Activated T-helper 17 cell treated with anti-CD3 and anti-CD28 coated beads, Interleukin-2, amount 50 U/mL, for 72 hours (primary cell): Measurements from ENCODE around the gene KIAA1217. TPM values are rescaled to one million over a fixed set of nuclear protein-coding genes. Genes with fewer than 3 reads are reported as not detected.

Source experiments
- ATAC-seq: fragments of 150-1000 bp; cut with Tn5 transposase; replicated peaks from 2 replicates; pipeline ENCODE4 v1.10.0; 2021; ENCODE audit warnings: mild to moderate bottlenecking, moderate library complexity
- H3K27ac Mint-ChIP-seq: one replicate; pipeline ENCODE4 v1.8.0; 2022; ENCODE audit warnings: mixed read lengths
- H3K27me3 Mint-ChIP-seq: one replicate; pipeline ENCODE4 v1.8.0; 2022; ENCODE audit warnings: mixed read lengths
- H3K36me3 Mint-ChIP-seq: one replicate; pipeline ENCODE4 v1.8.0; 2022; ENCODE audit warnings: low read depth, mild to moderate bottlenecking, mixed read lengths
- H3K4me1 Mint-ChIP-seq: one replicate; pipeline ENCODE4 v1.8.0; 2022; ENCODE audit warnings: mixed read lengths
- H3K4me3 Mint-ChIP-seq: one replicate; pipeline ENCODE4 v1.8.0; 2022; ENCODE audit warnings: mild to moderate bottlenecking, mixed read lengths
- H3K9me3 Mint-ChIP-seq: one replicate; pipeline ENCODE4 v1.8.0; 2022; ENCODE audit warnings: mixed read lengths
- total RNA-seq, 2 donors: library from RNA; stranded (reverse); gene quantifications; one replicate each; pipeline ENCODE4 v1.2.3, GENCODE V29; 2022

The KIAA1217 gene
- total RNA-seq, 2 donors from 2014 or later = 2.1 to 2.6 TPM

DNA sequence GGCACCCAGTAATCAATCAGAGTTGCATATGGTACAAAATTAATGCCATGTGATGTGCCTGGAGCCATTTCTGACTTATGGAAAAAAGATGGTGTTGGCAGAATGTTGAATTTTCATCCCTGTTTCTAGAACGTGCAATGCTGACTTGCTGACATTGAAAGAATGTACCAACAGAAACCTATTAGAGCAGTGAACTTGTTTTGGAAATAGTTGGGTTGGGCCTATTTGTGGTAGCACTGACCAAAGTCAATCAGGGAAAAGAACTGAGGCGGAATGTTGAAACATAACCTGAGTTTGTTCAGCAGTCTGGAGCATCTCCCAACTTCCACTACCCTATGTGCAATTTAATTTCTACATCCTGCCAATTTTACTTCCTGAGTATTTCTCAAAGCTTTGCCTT is 11.7 kb upstream of the KIAA1217 start:
- Mint-ChIP-seq H3K36me3 (no peaks in the 10 kb centered on the region), H3K4me1 (no peaks in the 10 kb centered on the region), H3K27me3 (peaks cover 11% of the 10 kb centered on the region), H3K9me3 (no peaks in the 10 kb centered on the region), H3K4me3 (no peak overlapping the region), H3K27ac (no peak overlapping the region)
- ATAC-seq = no peak

DNA sequence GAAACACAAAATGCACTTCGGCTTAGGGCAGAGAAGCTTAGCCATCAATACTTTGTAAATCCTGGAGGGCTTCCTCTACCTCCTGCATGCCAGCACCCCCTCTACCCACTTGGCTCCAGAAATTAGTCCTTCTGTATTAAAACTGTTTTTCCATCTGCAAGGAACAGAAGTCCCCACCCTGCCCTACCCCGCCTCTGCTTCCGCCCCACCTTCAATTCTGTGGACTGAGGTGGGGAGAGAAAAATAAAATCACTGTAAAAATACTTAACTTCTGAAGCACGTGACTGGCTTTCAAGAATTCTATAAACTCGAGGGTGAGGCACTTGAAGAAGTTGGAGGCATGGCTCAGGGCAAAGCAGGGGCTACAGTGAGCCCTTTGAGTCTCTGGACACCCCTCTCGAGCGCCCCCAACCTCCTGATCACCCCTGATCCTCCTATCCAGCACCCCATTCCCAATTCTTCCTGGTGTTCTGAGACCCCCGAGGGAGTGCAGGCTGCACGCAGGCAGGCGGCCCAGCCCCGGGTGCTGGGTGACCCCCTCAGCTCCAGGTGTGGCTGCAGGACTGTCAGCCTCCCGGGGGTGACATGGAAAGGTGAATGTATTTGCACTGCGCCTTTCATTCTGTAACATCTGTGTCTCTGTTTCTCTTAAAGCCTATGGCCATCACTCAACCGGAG is 7.3 kb upstream of the KIAA1217 start:
- Mint-ChIP-seq H3K4me3 (no peak overlapping the region), H3K27ac (no peak overlapping the region), H3K27me3 (peaks cover 23% of the 10 kb centered on the region), H3K9me3 (no peaks in the 10 kb centered on the region), H3K4me1 (no peaks in the 10 kb centered on the region), H3K36me3 (no peaks in the 10 kb centered on the region)
- ATAC-seq = no peak

DNA sequence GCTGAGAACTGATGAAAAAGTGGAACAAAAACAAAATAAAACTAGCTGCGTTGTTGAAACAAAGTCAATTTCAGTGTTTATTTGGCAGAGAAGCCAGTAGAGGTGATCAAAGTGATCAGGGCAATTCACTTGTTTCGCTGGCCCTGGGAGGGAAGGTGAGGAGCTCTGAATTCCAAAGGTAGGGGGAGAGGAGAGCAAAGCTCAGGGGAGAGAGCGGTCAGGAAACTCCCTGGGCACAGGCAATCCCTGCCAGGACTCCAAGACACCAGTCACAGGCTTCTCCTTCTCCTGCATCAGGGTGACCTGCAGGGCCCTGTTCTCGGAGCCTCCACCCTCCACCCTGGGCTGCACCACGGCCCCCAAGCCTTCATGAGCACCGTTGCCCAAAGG is 6.8 kb upstream of the KIAA1217 start:
- Mint-ChIP-seq H3K4me3 (no peak overlapping the region), H3K9me3 (no peaks in the 10 kb centered on the region), H3K4me1 (no peaks in the 10 kb centered on the region), H3K36me3 (no peaks in the 10 kb centered on the region), H3K27ac (no peak overlapping the region), H3K27me3 (peaks cover 27% of the 10 kb centered on the region)
- no peak for ATAC-seq

DNA sequence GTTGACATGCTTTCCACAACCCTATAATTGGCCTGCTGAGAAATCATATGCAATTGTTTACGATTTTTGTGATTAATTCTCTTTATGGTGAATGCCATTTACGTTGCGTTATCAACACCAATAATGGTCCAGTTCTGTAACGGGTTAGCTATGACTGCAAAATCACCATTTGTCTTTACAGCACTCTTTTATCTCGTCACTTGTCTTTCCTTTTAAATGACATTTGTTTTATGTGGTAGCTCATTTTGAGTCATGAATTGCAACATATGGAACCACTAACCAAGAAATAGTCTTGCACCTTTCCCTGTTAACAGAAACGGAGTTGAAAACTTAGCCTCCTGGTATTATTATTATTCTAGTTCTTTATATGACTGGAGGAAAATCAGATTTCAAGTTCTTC is 3.1 kb upstream of the KIAA1217 start:
- ATAC-seq = peak; percentile 7
- Mint-ChIP-seq H3K4me3 (no peak overlapping the region), H3K9me3 (no peaks in the 10 kb centered on the region)

DNA sequence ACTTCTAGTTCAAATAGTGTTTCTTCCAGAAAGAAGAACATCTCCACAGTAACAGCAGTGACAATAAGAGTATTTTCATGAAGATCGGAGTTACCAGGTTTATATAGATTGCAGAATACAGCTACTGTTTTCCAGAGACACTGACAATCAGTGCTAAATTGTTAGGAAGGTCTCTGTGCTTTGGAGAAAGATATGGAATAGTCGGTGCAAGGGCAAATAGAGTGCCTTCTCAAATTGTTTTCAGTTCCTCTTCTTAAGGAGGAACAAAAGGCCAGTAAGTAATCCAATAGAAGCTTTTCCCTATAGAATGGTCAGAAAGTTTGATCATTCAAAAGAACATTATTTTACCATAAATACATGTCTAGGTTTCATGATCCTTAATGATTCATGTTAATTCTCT is 2.6 kb upstream of the KIAA1217 start:
- Mint-ChIP-seq H3K4me3 (no peak overlapping the region), H3K36me3 (peaks cover 5% of the 10 kb centered on the region), H3K27ac (no peak overlapping the region), H3K9me3 (no peaks in the 10 kb centered on the region), H3K4me1 (peaks cover 5% of the 10 kb centered on the region), H3K27me3 (peaks cover 52% of the 10 kb centered on the region)
- ATAC-seq = no peak

More for the DNA sequence above, 3.1 kb upstream of the KIAA1217 start:
- Mint-ChIP-seq H3K36me3 (peaks cover 5% of the 10 kb centered on the region), H3K27ac (no peak overlapping the region), H3K4me1 (peaks cover 5% of the 10 kb centered on the region), H3K27me3 (peaks cover 48% of the 10 kb centered on the region)

DNA sequence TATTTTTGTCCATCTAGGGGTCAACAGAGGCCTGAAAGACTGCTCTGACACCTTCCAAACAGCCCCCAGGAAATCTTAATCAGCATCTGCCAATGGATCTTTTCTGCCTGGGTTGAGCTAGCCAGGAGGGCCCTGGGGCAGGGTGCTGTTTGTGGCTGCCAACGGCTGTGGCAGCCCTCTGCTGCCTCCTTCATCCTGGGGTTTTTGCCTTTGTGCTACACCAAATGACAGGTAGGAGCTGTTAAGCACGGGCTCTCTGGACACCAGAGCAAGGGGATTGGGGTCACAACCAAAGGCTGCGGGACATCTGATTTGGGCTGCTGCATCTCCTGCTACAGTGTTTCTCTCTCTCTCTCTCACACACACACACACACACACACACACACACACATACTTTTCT is 2.0 kb upstream of the KIAA1217 start:
- ATAC-seq = no peak
- H3K27me3 Mint-ChIP-seq = peaks cover 54% of the 10 kb centered on the region
- peaks cover 5% of the 10 kb centered on the region for H3K4me1 Mint-ChIP-seq

DNA sequence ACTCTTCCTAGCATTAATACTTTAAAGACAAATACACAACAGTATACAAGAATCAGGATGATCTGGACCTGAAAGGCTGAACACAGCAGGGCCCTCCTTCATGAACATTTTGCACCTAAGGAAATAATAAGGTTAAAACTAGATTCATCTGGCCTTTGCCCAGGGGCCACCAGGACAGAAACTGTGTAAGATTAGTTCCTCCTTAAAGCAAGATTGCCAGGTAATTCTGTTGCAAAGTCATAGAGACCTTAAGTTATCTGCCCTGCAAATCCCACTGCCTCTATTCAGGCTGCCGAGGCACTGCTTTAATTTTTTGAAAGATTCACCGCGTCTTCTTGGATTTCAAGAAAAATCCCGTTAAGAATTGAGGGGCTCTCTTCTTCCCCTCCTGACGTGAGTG is 1.6 kb upstream of the KIAA1217 start:
- H3K36me3 Mint-ChIP-seq = peaks cover 5% of the 10 kb centered on the region
- no peak overlapping the region for H3K27ac Mint-ChIP-seq
- H3K9me3 Mint-ChIP-seq = no peaks in the 10 kb centered on the region
- H3K4me1 Mint-ChIP-seq = peaks cover 5% of the 10 kb centered on the region
- peaks cover 55% of the 10 kb centered on the region for H3K27me3 Mint-ChIP-seq
- no peak overlapping the region for H3K4me3 Mint-ChIP-seq
- no peak for ATAC-seq

More for the DNA sequence above, 2.0 kb upstream of the KIAA1217 start:
- H3K4me3 Mint-ChIP-seq = no peak overlapping the region
- no peak overlapping the region for H3K27ac Mint-ChIP-seq
- H3K9me3 Mint-ChIP-seq = no peaks in the 10 kb centered on the region
- H3K36me3 Mint-ChIP-seq = peaks cover 5% of the 10 kb centered on the region

DNA sequence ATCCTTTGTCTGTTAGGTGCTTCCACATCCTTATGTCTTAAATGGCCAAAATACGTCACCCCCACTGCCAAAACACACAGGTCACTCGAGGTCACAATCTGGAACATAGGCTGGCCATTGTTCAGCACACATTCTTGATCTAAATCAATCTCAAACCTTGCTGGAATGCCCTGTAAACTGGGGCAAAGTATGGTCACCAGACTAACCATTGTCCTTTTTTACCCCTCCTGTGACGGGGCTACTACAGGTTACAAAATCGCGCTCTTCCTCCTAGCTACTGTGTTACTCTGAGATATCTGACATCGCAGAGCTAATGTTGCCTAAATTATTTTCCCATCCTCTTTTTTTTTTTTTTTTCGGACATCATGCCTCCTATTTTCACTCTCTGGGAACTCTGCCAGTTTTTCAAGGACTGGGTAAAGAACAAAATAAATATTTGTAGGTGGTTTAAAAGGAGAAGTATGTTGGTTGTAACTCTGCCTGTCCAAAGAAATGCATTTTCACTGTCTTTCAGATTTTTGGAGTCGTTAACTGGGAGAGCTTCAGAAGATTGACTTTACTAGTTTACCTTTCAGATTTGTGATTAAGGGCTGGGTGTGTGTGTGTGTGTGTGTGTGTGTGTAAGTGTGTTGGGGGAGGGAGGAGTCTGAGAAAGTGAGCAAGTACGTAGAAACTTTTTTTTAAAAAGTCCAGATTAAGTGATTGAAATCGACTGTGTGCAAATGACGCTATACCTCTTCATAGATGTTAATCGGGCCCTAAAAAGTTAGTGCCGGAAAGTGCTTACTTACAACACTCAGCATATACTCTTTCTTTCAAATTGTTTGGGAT is 942 bp upstream of the KIAA1217 start:
- Mint-ChIP-seq H3K4me1 (peaks cover 5% of the 10 kb centered on the region), H3K27ac (peak overlapping the region; percentile 15), H3K4me3 (peak overlapping the region; percentile 75), H3K27me3 (peaks cover 59% of the 10 kb centered on the region), H3K9me3 (no peaks in the 10 kb centered on the region), H3K36me3 (peaks cover 5% of the 10 kb centered on the region)
- no peak for ATAC-seq

DNA sequence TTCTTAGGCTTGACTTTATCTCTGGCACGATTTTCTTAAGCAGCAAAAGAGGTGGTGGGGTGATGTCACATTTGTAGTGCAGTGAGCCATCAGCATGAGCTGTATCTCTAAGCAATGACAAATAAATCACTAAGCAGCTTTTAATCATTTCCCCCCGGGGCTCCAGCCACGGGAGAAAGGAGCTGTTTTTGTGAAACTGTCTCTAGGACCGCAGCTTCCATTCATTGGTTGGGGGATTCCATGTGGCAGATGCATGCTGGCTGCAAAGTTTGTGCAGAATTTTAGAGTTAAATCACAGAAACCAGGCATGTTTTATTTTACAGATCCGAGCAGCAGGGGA is 464 bp downstream of the KIAA1217 start:
- Mint-ChIP-seq H3K9me3 (no peaks in the 10 kb centered on the region), H3K36me3 (peaks cover 5% of the 10 kb centered on the region), H3K4me3 (peak overlapping the region; percentile 75), H3K27me3 (peaks cover 51% of the 10 kb centered on the region), H3K4me1 (peaks cover 5% of the 10 kb centered on the region), H3K27ac (peak overlapping the region; percentile 85)
- peak; percentile 78 for ATAC-seq

DNA sequence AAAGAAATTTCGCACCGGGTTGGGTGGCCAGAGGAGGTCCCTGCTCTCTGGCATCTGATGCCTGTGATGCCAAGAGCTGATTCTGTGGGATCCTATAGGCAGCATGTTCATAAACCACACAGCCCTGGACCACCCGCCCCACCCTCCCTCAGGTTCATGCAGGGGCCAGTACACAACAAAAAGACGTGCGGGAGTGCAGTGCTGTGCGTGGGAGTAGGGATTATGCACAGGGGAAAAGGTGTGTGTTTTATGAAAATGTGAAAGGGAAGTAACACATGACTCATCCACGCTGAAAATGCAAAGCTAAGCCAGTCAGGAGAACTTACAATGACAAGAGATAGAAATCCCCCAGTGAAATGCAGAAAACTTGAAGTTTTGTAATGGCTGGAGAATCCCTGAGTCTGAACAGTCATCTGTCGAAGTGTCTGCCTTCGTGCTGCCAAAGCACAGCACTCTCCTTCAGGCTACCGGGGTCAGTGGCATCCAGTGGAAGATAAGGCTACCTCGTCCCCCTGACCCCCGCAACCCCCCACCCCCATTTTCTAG is 1.1 kb downstream of the KIAA1217 start:
- H3K4me1 Mint-ChIP-seq = peaks cover 5% of the 10 kb centered on the region
- H3K36me3 Mint-ChIP-seq = peaks cover 5% of the 10 kb centered on the region
- H3K4me3 Mint-ChIP-seq = peak overlapping the region; percentile 75
- H3K9me3 Mint-ChIP-seq = no peaks in the 10 kb centered on the region
- H3K27me3 Mint-ChIP-seq = peaks cover 48% of the 10 kb centered on the region
- ATAC-seq = peak; percentile 79
- H3K27ac Mint-ChIP-seq = peak overlapping the region; percentile 85

DNA sequence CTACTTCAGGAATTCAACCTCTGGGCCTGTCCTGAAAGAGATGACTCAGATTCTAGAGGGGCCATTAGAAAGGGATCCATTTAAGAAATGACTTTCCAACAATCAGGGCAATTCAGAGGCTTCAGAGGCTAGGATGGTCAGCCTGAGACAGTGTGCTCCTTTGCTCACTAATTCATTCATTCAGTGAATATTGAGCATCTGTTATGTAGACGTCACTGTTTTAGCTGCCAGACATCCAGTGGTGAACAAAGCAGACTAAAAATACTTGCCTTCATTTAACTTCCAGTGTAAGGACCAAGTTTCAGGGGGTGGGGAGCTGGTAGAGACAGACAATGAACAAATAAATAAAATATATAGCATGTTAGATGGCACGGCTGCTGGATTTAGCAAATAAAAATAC is 1.6 kb downstream of the KIAA1217 start:
- H3K36me3 Mint-ChIP-seq = peaks cover 5% of the 10 kb centered on the region
- peaks cover 48% of the 10 kb centered on the region for H3K27me3 Mint-ChIP-seq
- peak overlapping the region; percentile 85 for H3K27ac Mint-ChIP-seq
- no peaks in the 10 kb centered on the region for H3K9me3 Mint-ChIP-seq
- H3K4me3 Mint-ChIP-seq = peak overlapping the region; percentile 75
- H3K4me1 Mint-ChIP-seq = peaks cover 5% of the 10 kb centered on the region
- ATAC-seq = peak; percentile 6

DNA sequence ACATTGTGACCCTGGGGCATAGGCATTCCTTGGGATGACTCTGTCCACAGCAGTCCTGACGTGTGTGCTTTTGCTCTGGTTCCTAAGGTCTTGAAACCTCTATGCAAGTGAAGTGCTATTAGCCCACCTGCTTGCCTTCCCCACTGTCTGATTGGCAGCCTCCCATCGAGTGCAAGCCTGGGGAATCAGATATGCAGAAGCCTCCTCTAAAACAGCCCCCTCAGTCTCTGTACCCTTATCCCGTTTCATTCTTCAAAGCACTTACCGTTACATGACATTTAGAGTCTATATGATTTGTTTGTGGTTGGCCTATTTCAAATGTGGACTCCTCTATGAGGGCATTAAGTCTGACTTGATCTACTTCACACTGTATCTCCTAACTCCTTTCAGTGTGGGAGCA is 4.3 kb downstream of the KIAA1217 start:
- Mint-ChIP-seq H3K4me3 (no peak overlapping the region), H3K4me1 (peaks cover 5% of the 10 kb centered on the region), H3K9me3 (no peaks in the 10 kb centered on the region), H3K27me3 (peaks cover 38% of the 10 kb centered on the region), H3K27ac (no peak overlapping the region), H3K36me3 (peaks cover 5% of the 10 kb centered on the region)
- ATAC-seq = no peak

DNA sequence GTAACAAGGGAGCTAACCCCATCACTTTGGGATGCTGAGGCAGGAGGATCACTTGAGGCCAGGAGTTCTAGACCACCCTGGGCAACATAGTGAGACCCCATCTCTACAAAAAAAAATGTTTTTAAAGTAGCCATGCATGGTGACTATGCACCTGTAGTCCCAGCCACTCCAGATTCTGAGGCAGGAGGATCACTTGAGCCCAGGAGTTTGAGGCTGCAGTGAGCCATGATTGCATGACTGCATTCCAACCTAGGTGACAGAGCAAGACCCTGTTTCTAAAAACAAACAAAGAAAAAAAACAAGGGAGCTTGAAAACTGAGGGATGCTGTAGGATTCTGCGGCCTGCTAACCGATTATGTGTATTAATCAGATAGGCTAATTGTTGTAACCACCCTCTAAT is 4.9 kb downstream of the KIAA1217 start:
- no peaks in the 10 kb centered on the region for H3K9me3 Mint-ChIP-seq
- H3K4me3 Mint-ChIP-seq = no peak overlapping the region
- peaks cover 5% of the 10 kb centered on the region for H3K4me1 Mint-ChIP-seq
- ATAC-seq = no peak
- H3K36me3 Mint-ChIP-seq = peaks cover 5% of the 10 kb centered on the region
- H3K27ac Mint-ChIP-seq = no peak overlapping the region
- H3K27me3 Mint-ChIP-seq = peaks cover 34% of the 10 kb centered on the region

DNA sequence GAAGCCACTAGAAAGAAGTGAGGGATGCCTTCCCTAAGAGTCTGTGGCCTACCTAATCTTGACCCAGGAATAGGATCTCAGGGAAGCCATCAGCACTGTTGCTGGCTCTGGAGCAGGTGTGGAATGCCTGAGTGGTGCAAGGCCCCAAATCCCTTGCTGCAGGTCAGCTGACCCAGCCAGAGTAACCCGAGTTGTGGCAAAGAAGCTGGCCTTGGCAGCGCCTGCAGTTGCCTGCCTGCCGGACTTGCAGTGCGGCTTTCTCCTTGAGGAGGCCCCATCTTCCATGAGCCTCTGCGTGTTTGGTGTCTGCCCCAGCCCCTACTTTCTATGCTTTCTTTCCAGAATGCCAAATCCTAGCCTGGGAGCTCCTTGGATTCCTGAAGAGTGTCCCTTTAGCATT is 5.8 kb downstream of the KIAA1217 start:
- peaks cover 28% of the 10 kb centered on the region for H3K27me3 Mint-ChIP-seq
- H3K4me3 Mint-ChIP-seq = no peak overlapping the region
- H3K27ac Mint-ChIP-seq = no peak overlapping the region
- H3K9me3 Mint-ChIP-seq = no peaks in the 10 kb centered on the region
- ATAC-seq = no peak
- H3K4me1 Mint-ChIP-seq = peaks cover 5% of the 10 kb centered on the region
- no peaks in the 10 kb centered on the region for H3K36me3 Mint-ChIP-seq

DNA sequence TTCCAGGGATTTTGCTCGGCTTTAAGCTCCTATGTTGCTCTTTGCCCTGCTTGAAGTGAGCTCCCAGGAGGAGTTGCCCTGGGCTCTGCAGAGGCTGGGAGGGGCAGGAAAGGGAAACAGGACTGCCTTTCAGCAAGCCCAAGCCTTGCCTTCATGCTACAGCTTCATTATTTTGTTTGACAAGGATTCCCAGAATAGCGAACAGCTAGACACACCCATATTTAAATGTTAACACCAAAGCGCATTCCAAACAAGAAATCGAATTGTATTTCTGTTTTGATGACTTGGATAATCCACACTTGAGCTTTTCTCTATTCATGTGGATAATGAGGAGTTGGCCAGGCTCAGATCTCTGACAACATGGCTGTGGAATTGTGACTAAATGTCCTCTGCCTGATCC is 6.3 kb downstream of the KIAA1217 start:
- Mint-ChIP-seq H3K4me1 (peaks cover 5% of the 10 kb centered on the region), H3K36me3 (no peaks in the 10 kb centered on the region), H3K27me3 (peaks cover 28% of the 10 kb centered on the region), H3K9me3 (no peaks in the 10 kb centered on the region), H3K27ac (no peak overlapping the region), H3K4me3 (no peak overlapping the region)
- ATAC-seq = no peak
